Gastrocnemius medialis (tissue), 4 donors: ENCODE results near the gene FAM241A. TPM values are rescaled to one million over a fixed set of nuclear protein-coding genes. Genes with fewer than 3 reads are reported as not detected.

Experiments
- ATAC-seq, 2 donors: fragments of 150-250 bp; one replicate each; pipeline ENCODE4 v1.9.1; 2016
- DNase-seq, 2 donors: peaks; one replicate each; pipeline ENCODE4 v3.0.0-alpha.2; 2019
- H3K27ac ChIP-seq, 4 donors: fragments of 200-600 bp; sonication (generic); 1 replicate in 1 of 4; 2 replicates in 3 of 4; pipeline ENCODE4 v1.5.1; 2016 to 2018; ENCODE audit warnings: mild to moderate bottlenecking in 2 of 4, moderate library complexity in 1 of 4
- H3K27me3 ChIP-seq, 3 donors: fragments of 200-600 bp; sonication (generic) in 2 of 3; 1 replicate in 1 of 3; 2 replicates in 2 of 3; pipeline versions ENCODE4 v1.5.1 to v1.6.0; 2016 to 2019; ENCODE audit warnings: mild to moderate bottlenecking in 1 of 3, moderate library complexity in 1 of 3
- H3K36me3 ChIP-seq, 2 donors: fragments of 200-600 bp; sonication (generic) in 1 of 2; one replicate each; pipeline ENCODE4 v1.5.1; 2017 to 2018
- H3K4me1 ChIP-seq, 2 donors: fragments of 200-600 bp; sonication (generic) in 1 of 2; one replicate each; pipeline ENCODE4 v1.5.1; 2016 to 2017; ENCODE audit warnings: mild to moderate bottlenecking in 2 of 2
- H3K4me3 ChIP-seq, 4 donors: fragments of 200-600 bp; sonication (generic) in 3 of 4; 1 replicate in 1 of 4; 2 replicates in 3 of 4; pipeline ENCODE4 v1.5.1; 2016 to 2019; ENCODE audit warnings: mild to moderate bottlenecking in 2 of 4
- H3K9me3 ChIP-seq, 3 donors: fragments of 200-600 bp; sonication (generic) in 2 of 3; 1 replicate in 1 of 3; 2 replicates in 2 of 3; pipeline ENCODE4 v1.5.1; 2016 to 2019
- CTCF ChIP-seq, 5 experiments: fragments of 450-650 bp in 3 of 5; fragments of 200-600 bp in 2 of 5; sonication (generic) in 2 of 5; IDR thresholded peaks in 4 of 5; conservative IDR thresholded peaks in 1 of 5; 1 replicate in 4 of 5; 2 replicates in 1 of 5; pipeline ENCODE4 v1.5.1; 2016 to 2019; ENCODE audit warnings: antibody characterized with exemption in 5 of 5, mild to moderate bottlenecking in 3 of 5, moderate library complexity in 3 of 5
- POLR2A ChIP-seq, 2 donors: fragments of 450-650 bp; IDR thresholded peaks; one replicate each; pipeline ENCODE4 v1.6.1; 2017; ENCODE audit warnings: antibody characterized with exemption in 2 of 2, mild to moderate bottlenecking in 2 of 2, moderate library complexity in 2 of 2
- in situ Hi-C, 4 donors: fragments of 200-750 bp; cut with MboI; loops; one replicate each; pipeline versions ENCODE4 v1.15.0 to v1.8.0; 2017; ENCODE audit warnings: low sequenced_read_pairs in 4 of 4
- intact Hi-C: fragments of 100-400 bp; cut with DNase I; formaldehyde crosslinking; loops from one replicate; pipeline ENCODE4 v1.15.1; 2023; ENCODE audit warnings: low total_unique reads
- total RNA-seq, 4 donors: library from RNA; depleted of rRNA; stranded (reverse); fragments of >200 nt; gene quantifications; one replicate each; pipeline versions ENCODE4 v1.1.0 to v1.2.3, GENCODE V29; 2016

Gene FAM241A
- total RNA-seq, 4 donors from 2014 or later = 2.3 to 7.0 (median 3.3) TPM

GRCh38 chr4:112231779-112232713, 86.8 kb downstream of the FAM241A start, which contains the start of gene AP1AR:
AP1AR (plus strand) TSS chr4:112231787; CDS start chr4:112232092, 305 bp downstream.
- H3K27me3 ChIP-seq = no peaks in the 10 kb centered on the region
- H3K4me3 ChIP-seq = peak within 1 kb of the TSS; percentile 96 to 100 (median 99)
- intact Hi-C loops = loop anchor here (1.0 to 10.0 kb wide), 6 partner anchors 18 to 913 kb away; partner anchors contain the start of genes FAM241A, TIFA and ZGRF1
- peaks cover 34 to 42% of the 10 kb centered on the region in 2 donors for H3K4me1 ChIP-seq
- no peaks in the 10 kb centered on the region for H3K36me3 ChIP-seq
- no peaks in the 10 kb centered on the region for H3K9me3 ChIP-seq
- DNase-seq (peak; percentile 60 to 76), ATAC-seq (peak; percentile 76 to 78)
- TF ChIP-seq POLR2A (IDR thresholded peaks at IDR 0.05) = peak; percentile 88 to 92
- peak in 3 of 5 experiments; percentile 17 to 56 (median 22) for TF ChIP-seq CTCF (IDR thresholded peaks at IDR 0.05 in 4 of 5, conservative IDR thresholded peaks at IDR 0.05 in 1 of 5)
- peak within 1 kb of the TSS; percentile 98 to 100 (median 99) for H3K27ac ChIP-seq
- in situ Hi-C loops = loop anchor here in 3 of 4 donors (5.0 to 10.0 kb wide), 3 partner anchors 127 to 135 kb away; no protein-coding TSS in a partner anchor

GRCh38 chr4:112234952-112235609, 89.8 kb downstream of the FAM241A start:
- intact Hi-C loops = loop anchor here (1.0 to 10.0 kb wide), 3 partner anchors 52 to 910 kb away; partner anchors contain the start of gene TIFA
- in situ Hi-C loops = loop anchor here (5.0 to 10.0 kb wide), 3 partner anchors 130 to 138 kb away; no protein-coding TSS in a partner anchor
- TF ChIP-seq CTCF (IDR thresholded peaks at IDR 0.05 in 4 of 5, conservative IDR thresholded peaks at IDR 0.05 in 1 of 5) (peak; percentile 49 to 80 (median 57)), POLR2A (IDR thresholded peaks at IDR 0.05) (no peak)
- Histone ChIP-seq H3K4me3 (no peak overlapping the region), H3K36me3 (no peaks in the 10 kb centered on the region), H3K9me3 (no peaks in the 10 kb centered on the region), H3K27ac (peak overlapping the region; percentile 4 to 49 (median 23)), H3K27me3 (no peaks in the 10 kb centered on the region), H3K4me1 (peaks cover 32 to 37% of the 10 kb centered on the region in 2 donors)
- DNase-seq (peak; percentile 36 to 60), ATAC-seq (peak in 1 of 2 donors; percentile 26)

GRCh38 chr4:112236040-112236439, 90.8 kb downstream of the FAM241A start:
- intact Hi-C loops = loop anchor here (10.0 kb wide), 1 partner anchor 909 kb away; no protein-coding TSS in a partner anchor

More at GRCh38 chr4:112236040-112236439, 90.8 kb downstream of the FAM241A start:
- no peaks in the 10 kb centered on the region for H3K27me3 ChIP-seq
- no peaks in the 10 kb centered on the region for H3K9me3 ChIP-seq
- no peak for TF ChIP-seq CTCF (IDR thresholded peaks at IDR 0.05 in 4 of 5, conservative IDR thresholded peaks at IDR 0.05 in 1 of 5)
- no peak for TF ChIP-seq POLR2A (IDR thresholded peaks at IDR 0.05)
- ATAC-seq (no peak), DNase-seq (no peak)
- no peak overlapping the region for H3K4me3 ChIP-seq
- peak overlapping the region in 2 of 4 donors; percentile 4 to 24 for H3K27ac ChIP-seq
- peaks cover 23 to 31% of the 10 kb centered on the region in 2 donors for H3K4me1 ChIP-seq
- in situ Hi-C loops = loop anchor here in 2 of 4 donors (5.0 to 10.0 kb wide), 2 partner anchors 131 to 139 kb away; no protein-coding TSS in a partner anchor
- no peaks in the 10 kb centered on the region for H3K36me3 ChIP-seq
